Body of pancreas (tissue), 4 donors: ENCODE measurements around the gene PHPT1. TPM values are rescaled to one million over a fixed set of nuclear protein-coding genes. Genes with fewer than 3 reads are reported as not detected.

Source experiments
- ATAC-seq: fragments of 150-250 bp; one replicate; pipeline ENCODE4 v1.9.1; 2016
- DNase-seq, 4 donors: peaks; one replicate each; pipeline ENCODE4 v3.0.0-alpha.2; 2019
- H3K27ac ChIP-seq, 4 donors: fragments of 200-600 bp; sonication (generic); 1 replicate in 3 of 4; 2 replicates in 1 of 4; pipeline versions ENCODE4 v1.5.1 to v1.6.1; 2016 to 2019; ENCODE audit warnings: mild to moderate bottlenecking in 1 of 4, mixed read lengths in 1 of 4, moderate library complexity in 1 of 4
- H3K27me3 ChIP-seq, 2 donors: fragments of 200-600 bp; sonication (generic); one replicate each; pipeline ENCODE4 v1.6.0; 2016; ENCODE audit warnings: mild to moderate bottlenecking in 1 of 2
- H3K36me3 ChIP-seq, 2 donors: fragments of 200-600 bp; sonication (generic); replicated peaks in 1 of 2; 2 replicates each; pipeline ENCODE4 v1.5.1; 2016; ENCODE audit warnings: low read depth in 2 of 2; ENCODE audit not compliant: insufficient read depth in 1 of 2
- H3K4me1 ChIP-seq: fragments of 200-600 bp; sonication (generic); one replicate; pipeline ENCODE4 v1.6.0; 2016
- H3K4me3 ChIP-seq, 2 donors: fragments of 200-600 bp; sonication (generic); 1 replicate in 1 of 2; 2 replicates in 1 of 2; pipeline ENCODE4 v1.5.1; 2016 to 2019
- H3K9me3 ChIP-seq, 3 donors: fragments of 200-600 bp; sonication (generic); 1 replicate in 2 of 3; 2 replicates in 1 of 3; pipeline ENCODE4 v1.5.1; 2016
- POLR2A ChIP-seq, 3 donors: fragments of 450-650 bp; IDR thresholded peaks; one replicate each; pipeline ENCODE4 v1.6.1; 2016; ENCODE audit warnings: antibody characterized with exemption in 3 of 3, mild to moderate bottlenecking in 2 of 3
- WGBS, 2 donors: methylation state at CpG; one replicate each; pipeline ENCODE4 v1.1.5; 2017; 5-methylcytosine and 5-hydroxymethylcytosine counted together
- intact Hi-C: fragments of 100-400 bp; cut with DNase I; formaldehyde crosslinking; loops from one replicate; pipeline ENCODE4 v1.15.1; 2023
- total RNA-seq, 2 donors: library from RNA; depleted of rRNA; stranded (reverse); fragments of >200 nt; gene quantifications; one replicate each; pipeline ENCODE4 v1.1.0, GENCODE V29; 2016
- TF ChIP-seq, protein P1 (sequence below), 7 experiments: fragments of 450-650 bp in 4 of 7; fragments of 200-600 bp in 3 of 7; sonication (generic) in 3 of 7; IDR thresholded peaks; one replicate each; pipeline ENCODE4 v1.5.1; 2016 to 2019; ENCODE audit warnings: antibody characterized with exemption in 7 of 7

Gene PHPT1
- total RNA-seq, 2 donors from 2014 or later, result 60.6 to 65.6 TPM

DNA sequence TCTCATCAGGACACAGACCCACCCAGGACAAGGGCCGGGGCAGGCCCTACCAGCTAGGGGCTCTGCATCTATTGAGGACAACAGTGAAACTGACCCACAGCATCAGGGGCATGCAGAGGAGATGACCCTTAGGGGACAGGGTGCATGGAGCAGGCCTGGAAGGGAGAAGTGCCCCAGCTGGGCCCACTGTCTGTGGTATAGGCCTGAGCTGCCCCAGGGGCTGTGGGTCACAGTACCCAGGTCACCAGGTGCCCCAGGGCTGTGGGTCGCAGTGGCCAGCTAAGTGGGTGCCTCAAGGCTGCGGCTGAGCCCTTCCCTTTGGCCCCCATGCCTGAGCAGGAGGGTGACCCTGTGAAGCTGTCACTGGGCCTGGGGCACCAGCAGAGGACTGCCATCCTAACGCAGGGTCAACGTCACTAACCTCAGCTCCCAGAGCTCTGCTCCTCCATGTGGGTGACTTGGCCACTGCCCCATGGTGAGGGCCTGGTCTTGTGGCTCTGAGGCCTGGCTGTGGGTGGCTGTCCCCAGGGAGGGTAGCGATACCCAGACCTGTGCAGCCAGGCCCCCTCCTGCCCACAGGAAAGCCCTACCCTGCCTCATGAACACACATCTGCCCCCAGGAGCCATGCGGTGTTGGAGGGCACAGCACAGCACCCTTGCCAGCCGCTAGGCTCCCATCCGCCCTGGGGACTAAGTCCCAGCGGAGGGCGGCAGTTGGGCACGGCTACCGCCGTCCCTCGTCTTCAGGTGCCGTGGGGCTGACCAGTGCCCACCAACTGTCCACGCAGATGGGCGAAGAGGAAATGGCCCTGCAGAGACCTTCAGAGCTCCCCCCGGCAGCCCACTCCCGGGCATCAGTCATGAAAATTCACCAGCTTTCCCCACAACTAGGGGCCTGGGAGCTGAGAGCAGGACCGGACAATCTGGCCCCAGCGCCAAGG lies 12.0 kb downstream of the PHPT1 start:
- TF ChIP-seq POLR2A (IDR thresholded peaks at IDR 0.05), result no peak
- TF ChIP-seq, protein P1, sequence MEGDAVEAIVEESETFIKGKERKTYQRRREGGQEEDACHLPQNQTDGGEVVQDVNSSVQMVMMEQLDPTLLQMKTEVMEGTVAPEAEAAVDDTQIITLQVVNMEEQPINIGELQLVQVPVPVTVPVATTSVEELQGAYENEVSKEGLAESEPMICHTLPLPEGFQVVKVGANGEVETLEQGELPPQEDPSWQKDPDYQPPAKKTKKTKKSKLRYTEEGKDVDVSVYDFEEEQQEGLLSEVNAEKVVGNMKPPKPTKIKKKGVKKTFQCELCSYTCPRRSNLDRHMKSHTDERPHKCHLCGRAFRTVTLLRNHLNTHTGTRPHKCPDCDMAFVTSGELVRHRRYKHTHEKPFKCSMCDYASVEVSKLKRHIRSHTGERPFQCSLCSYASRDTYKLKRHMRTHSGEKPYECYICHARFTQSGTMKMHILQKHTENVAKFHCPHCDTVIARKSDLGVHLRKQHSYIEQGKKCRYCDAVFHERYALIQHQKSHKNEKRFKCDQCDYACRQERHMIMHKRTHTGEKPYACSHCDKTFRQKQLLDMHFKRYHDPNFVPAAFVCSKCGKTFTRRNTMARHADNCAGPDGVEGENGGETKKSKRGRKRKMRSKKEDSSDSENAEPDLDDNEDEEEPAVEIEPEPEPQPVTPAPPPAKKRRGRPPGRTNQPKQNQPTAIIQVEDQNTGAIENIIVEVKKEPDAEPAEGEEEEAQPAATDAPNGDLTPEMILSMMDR (IDR thresholded peaks at IDR 0.05), result no peak
- peaks cover 15 to 21% of the 10 kb centered on the region in 2 donors for H3K36me3 ChIP-seq
- H3K27me3 ChIP-seq, result no peaks in the 10 kb centered on the region
- 90 to 91% methylated on average over 3 to 21 of the region's 22 CpGs for WGBS, 2 donors
- no peaks in the 10 kb centered on the region for H3K9me3 ChIP-seq
- H3K4me1 ChIP-seq, result peaks cover 83% of the 10 kb centered on the region
- ATAC-seq (no peak), DNase-seq (peak in 1 of 4 donors; percentile 15)
- no peak overlapping the region for H3K4me3 ChIP-seq
- peak overlapping the region in 2 of 4 donors; percentile 1 to 29 for H3K27ac ChIP-seq
- intact Hi-C loops, result no loop called here

DNA sequence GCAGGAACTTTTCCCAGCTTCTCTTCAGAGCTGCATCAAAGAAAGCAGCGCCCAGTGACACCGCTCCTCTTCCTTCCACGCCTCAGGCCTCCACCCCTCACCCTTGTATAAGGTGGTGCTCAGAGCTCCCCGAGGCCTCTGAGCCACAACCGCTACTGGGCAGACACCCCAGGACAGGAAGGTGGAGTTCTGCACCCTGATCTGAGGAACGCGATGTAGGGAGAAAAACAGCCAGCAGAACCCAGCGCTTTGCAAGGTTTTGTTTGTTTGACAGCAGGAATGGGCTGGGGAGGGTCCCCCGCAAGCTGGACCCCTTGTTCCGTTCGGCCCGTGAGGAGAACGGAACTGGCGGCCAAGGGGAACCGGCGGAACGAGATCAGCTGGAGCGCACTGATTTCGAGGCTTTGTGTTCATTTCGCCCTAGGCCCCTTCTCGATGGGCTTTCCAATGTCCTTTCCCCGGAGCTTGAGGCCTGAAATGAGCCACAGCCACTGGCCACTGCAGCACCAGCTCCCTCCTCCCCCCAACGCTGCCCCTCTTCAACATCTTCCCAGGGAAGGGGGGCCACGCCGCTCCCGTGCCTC lies 12.8 kb downstream of the PHPT1 start:
- Histone ChIP-seq H3K27me3 (no peaks in the 10 kb centered on the region), H3K4me1 (peaks cover 79% of the 10 kb centered on the region), H3K36me3 (peaks cover 15 to 21% of the 10 kb centered on the region in 2 donors), H3K27ac (no peak overlapping the region), H3K9me3 (no peaks in the 10 kb centered on the region), H3K4me3 (no peak overlapping the region)
- intact Hi-C loops, result no loop called here
- ATAC-seq (no peak), DNase-seq (peak in 1 of 4 donors; percentile 11)
- TF ChIP-seq, protein P1 (IDR thresholded peaks at IDR 0.05), result no peak
- no peak for TF ChIP-seq POLR2A (IDR thresholded peaks at IDR 0.05)
- WGBS, 2 donors, result 84 to 85% methylated on average over 20 to 26 of the region's 26 CpGs

DNA sequence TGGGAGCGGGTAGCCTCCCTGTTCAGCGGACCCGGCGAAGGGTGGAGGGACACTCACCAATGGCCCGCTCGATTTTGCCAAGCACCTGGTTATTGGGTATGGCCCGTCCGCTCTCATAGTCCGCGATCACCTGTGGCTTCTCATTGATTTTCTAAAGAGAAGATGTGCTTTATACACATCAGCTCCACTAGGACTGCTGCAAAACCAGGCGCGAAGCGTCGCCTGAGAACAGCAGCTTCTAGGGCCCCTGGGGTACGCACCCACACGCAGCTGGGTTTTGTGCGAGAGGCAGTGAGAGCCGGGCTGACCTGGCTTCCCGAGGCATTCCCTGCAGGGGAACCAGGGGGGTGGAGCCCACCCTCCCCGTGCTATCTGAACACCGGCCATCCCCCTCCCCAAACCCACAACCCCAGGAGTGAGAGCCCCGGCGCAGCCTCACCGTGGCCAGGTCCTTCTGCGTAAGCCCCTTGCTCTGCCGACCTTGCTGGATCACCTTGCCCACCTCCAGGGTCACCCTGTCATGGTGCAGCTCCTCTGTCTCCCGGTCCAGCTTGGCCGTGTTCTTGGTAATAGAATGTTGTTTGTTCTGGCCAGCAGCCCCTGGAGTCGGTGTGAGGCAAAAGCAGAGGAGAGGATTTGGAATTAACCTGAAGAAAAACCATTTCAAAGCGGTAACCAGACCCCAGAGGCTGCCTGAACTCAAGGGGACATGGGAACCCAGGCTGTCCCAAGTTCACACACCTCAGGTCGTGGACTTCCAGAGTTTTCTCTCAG lies 13.8 kb downstream of the PHPT1 start:
- Histone ChIP-seq H3K4me1 (peaks cover 74% of the 10 kb centered on the region), H3K27ac (no peak overlapping the region), H3K4me3 (no peak overlapping the region), H3K27me3 (no peaks in the 10 kb centered on the region), H3K9me3 (no peaks in the 10 kb centered on the region), H3K36me3 (peaks cover 15 to 21% of the 10 kb centered on the region in 2 donors)
- intact Hi-C loops, result no loop called here
- TF ChIP-seq, protein P1 (IDR thresholded peaks at IDR 0.05), result no peak
- TF ChIP-seq POLR2A (IDR thresholded peaks at IDR 0.05), result no peak
- WGBS, 2 donors, result 74 to 86% methylated on average over 14 to 30 of the region's 31 CpGs
- ATAC-seq (no peak), DNase-seq (peak in 1 of 4 donors; percentile 13)

DNA sequence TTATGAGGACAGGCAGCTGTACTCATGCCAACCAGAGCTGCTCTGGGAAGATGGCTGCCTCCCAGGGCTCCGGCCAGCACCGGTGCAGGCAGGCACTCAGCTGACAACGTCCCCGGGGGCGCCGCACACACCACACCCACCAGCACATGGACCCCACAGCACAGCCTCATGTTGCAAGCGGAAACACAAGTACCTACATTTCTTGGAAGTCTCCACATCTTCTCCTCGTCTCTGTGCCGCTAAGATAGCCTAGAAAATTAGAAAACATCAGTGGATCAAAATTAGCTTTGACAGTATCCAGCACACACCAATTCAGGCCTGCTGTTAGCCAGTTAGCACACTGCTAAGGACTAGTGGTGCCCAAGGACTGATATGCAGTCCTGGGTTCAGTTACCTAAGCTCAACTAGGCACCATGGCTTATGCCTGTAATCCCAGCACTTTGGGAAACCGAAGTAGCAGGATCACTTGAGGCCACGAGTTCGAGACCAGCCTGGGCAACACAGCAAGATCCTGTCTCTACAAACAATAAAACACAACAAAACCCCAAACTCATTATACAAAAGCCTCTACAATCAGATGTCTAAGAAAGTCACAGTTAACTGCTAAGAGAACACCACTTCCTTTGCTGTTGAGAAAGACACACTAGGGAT lies 14.5 kb downstream of the PHPT1 start:
- intact Hi-C loops, result no loop called here
- 76 to 80% methylated on average over 10 to 12 of the region's 12 CpGs for WGBS, 2 donors

More for the DNA sequence above, 14.5 kb downstream of the PHPT1 start:
- Histone ChIP-seq H3K4me1 (peaks cover 67% of the 10 kb centered on the region), H3K27me3 (no peaks in the 10 kb centered on the region), H3K27ac (no peak overlapping the region), H3K9me3 (no peaks in the 10 kb centered on the region), H3K36me3 (peaks cover 15 to 21% of the 10 kb centered on the region in 2 donors), H3K4me3 (no peak overlapping the region)
- TF ChIP-seq POLR2A (IDR thresholded peaks at IDR 0.05), result no peak
- TF ChIP-seq, protein P1 (IDR thresholded peaks at IDR 0.05), result no peak
- ATAC-seq, result no peak
- DNase-seq, result peak in 1 of 4 donors; percentile 15
